ENCODE measurements around the gene CTSF. TPM values are rescaled to one million over a fixed set of nuclear protein-coding genes. Genes with fewer than 3 reads are reported as not detected.

The CTSF gene
- total RNA-seq, 1 experiment from 2014 or later: 0.34 TPM

DNA sequence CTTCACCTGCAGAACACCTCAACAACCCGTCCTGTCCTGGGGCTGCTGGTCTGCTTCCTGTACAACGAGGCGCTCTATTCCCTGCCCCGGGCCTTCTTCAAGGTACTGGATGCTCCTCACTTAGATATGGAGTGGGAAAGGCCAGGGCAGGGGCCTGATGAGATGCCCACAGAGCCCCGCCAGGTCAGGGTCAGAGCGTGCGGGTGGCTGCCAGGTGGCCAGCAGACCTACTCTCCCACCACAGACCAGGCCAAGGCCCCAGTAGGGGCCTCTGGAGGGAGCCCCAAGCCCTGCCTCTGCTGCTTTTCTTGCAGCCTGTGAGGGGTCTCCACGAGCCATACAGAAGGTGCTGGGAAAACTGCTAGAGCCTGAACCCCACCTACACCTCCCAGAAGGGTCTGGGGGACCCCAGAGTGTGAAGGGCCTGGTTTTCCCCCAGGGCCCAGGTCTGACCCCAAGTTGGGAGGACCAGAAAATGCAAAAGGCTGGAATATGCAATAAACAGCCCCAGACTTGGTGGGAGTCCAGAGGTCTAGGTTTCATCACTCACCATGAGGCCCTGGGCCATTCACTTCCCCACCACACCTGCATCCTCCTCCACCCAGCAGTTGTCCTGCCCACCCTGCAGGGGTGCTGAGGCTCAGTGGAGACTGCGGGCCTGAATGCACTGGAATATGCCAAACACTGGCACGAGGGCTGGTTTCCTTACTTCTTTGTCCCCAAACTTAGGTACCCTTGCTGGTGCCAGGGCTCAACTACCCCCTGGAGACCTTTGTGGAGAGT, 37.3 kb downstream of the CTSF start:
- no peak overlapping the region for H3K27ac ChIP-seq (ENCODE audit: low read depth, low read length)
- H4K20me1 ChIP-seq (ENCODE audit: insufficient read depth): no peaks in the 10 kb centered on the region
- H3K9me2 ChIP-seq (ENCODE audit: insufficient read depth): no peaks in the 10 kb centered on the region
- BruUV-seq (replicated peaks): no TSS peak
- no peak overlapping the region for H2AFZ ChIP-seq (ENCODE audit: low read depth, low read length, poor library complexity, severe bottlenecking)
- RAD21 ChIA-PET (ENCODE audit: low non-redundant PET in 1 of 2, low total read pairs in 2 of 2, uncharacterized antibody in 2 of 2, unreplicated experiment in 2 of 2): no interaction called here
- H3K9me3 ChIP-seq (ENCODE audit: control insufficient read depth in 1 of 2, insufficient read depth in 1 of 2, low read depth in 1 of 2, low read length in 2 of 2): no peaks in the 10 kb centered on the region
- H3K79me2 ChIP-seq (ENCODE audit: insufficient read depth, low read length): no peaks in the 10 kb centered on the region
- H3K4me1 ChIP-seq (ENCODE audit: control insufficient read depth in 1 of 2, insufficient read depth in 2 of 2, low read length in 2 of 2): no peaks in the 10 kb centered on the region
- H3K36me3 ChIP-seq (ENCODE audit: control insufficient read depth in 1 of 2, insufficient read depth in 2 of 2, low read length in 2 of 2): no peaks in the 10 kb centered on the region; a peak in 1 of 4 replicates
- POLR2A ChIA-PET: no interaction called here
- no peak overlapping the region for H3K9ac ChIP-seq (ENCODE audit: low read length)
- no peak overlapping the region for H3K4me2 ChIP-seq (ENCODE audit: low read length)
- intact Hi-C loops (cut with micrococcal nuclease): no loop called here
- CTCF ChIA-PET: no interaction called here
- DNase-seq (ENCODE audit: low read depth, low spot score) (no peak), ATAC-seq (no peak; the same call in 1 of the 2 replicates)
- TF ChIP-seq, protein P1, sequence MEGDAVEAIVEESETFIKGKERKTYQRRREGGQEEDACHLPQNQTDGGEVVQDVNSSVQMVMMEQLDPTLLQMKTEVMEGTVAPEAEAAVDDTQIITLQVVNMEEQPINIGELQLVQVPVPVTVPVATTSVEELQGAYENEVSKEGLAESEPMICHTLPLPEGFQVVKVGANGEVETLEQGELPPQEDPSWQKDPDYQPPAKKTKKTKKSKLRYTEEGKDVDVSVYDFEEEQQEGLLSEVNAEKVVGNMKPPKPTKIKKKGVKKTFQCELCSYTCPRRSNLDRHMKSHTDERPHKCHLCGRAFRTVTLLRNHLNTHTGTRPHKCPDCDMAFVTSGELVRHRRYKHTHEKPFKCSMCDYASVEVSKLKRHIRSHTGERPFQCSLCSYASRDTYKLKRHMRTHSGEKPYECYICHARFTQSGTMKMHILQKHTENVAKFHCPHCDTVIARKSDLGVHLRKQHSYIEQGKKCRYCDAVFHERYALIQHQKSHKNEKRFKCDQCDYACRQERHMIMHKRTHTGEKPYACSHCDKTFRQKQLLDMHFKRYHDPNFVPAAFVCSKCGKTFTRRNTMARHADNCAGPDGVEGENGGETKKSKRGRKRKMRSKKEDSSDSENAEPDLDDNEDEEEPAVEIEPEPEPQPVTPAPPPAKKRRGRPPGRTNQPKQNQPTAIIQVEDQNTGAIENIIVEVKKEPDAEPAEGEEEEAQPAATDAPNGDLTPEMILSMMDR (IDR thresholded peaks at IDR 0.05 in 2 of 3, conservative IDR thresholded peaks at IDR 0.05 in 1 of 3; ENCODE audit: borderline replicate concordance in 1 of 3, insufficient read depth in 1 of 3, low read depth in 2 of 3, low read length in 2 of 3): no peak
- TF ChIP-seq EZH2phosphoT487 (IDR thresholded peaks at IDR 0.05; ENCODE audit: borderline replicate concordance) (no peak), YY1 (IDR thresholded peaks at IDR 0.05; ENCODE audit: extremely low read depth, insufficient replicate concordance, low read depth, low read length) (no peak), ELF1 (IDR thresholded peaks at IDR 0.05; ENCODE audit: borderline replicate concordance, low read depth) (no peak), TCF7L2 (IDR thresholded peaks at IDR 0.05; ENCODE audit: borderline replicate concordance, extremely low read depth, insufficient read depth, insufficient read length) (no peak), SP1 (IDR thresholded peaks at IDR 0.05; ENCODE audit: low read depth) (no peak), CEBPB (IDR thresholded peaks at IDR 0.05; ENCODE audit: low read depth) (no peak), EGR1 (IDR thresholded peaks at IDR 0.05; ENCODE audit: low read depth) (no peak), EZH2 (IDR thresholded peaks at IDR 0.05) (no peak), POLR2A (IDR thresholded peaks at IDR 0.05; ENCODE audit: borderline replicate concordance, extremely low read depth, insufficient read depth, insufficient read length) (no peak), FOSL1 (IDR thresholded peaks at IDR 0.05; ENCODE audit: low read depth) (no peak)
- TF ChIP-seq, protein P2, sequence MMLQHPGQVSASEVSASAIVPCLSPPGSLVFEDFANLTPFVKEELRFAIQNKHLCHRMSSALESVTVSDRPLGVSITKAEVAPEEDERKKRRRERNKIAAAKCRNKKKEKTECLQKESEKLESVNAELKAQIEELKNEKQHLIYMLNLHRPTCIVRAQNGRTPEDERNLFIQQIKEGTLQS (IDR thresholded peaks at IDR 0.05): no peak
- TF ChIP-seq, protein P3, sequence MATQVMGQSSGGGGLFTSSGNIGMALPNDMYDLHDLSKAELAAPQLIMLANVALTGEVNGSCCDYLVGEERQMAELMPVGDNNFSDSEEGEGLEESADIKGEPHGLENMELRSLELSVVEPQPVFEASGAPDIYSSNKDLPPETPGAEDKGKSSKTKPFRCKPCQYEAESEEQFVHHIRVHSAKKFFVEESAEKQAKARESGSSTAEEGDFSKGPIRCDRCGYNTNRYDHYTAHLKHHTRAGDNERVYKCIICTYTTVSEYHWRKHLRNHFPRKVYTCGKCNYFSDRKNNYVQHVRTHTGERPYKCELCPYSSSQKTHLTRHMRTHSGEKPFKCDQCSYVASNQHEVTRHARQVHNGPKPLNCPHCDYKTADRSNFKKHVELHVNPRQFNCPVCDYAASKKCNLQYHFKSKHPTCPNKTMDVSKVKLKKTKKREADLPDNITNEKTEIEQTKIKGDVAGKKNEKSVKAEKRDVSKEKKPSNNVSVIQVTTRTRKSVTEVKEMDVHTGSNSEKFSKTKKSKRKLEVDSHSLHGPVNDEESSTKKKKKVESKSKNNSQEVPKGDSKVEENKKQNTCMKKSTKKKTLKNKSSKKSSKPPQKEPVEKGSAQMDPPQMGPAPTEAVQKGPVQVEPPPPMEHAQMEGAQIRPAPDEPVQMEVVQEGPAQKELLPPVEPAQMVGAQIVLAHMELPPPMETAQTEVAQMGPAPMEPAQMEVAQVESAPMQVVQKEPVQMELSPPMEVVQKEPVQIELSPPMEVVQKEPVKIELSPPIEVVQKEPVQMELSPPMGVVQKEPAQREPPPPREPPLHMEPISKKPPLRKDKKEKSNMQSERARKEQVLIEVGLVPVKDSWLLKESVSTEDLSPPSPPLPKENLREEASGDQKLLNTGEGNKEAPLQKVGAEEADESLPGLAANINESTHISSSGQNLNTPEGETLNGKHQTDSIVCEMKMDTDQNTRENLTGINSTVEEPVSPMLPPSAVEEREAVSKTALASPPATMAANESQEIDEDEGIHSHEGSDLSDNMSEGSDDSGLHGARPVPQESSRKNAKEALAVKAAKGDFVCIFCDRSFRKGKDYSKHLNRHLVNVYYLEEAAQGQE (IDR thresholded peaks at IDR 0.05; ENCODE audit: low read depth): no peak
- TF ChIP-seq, protein P4, sequence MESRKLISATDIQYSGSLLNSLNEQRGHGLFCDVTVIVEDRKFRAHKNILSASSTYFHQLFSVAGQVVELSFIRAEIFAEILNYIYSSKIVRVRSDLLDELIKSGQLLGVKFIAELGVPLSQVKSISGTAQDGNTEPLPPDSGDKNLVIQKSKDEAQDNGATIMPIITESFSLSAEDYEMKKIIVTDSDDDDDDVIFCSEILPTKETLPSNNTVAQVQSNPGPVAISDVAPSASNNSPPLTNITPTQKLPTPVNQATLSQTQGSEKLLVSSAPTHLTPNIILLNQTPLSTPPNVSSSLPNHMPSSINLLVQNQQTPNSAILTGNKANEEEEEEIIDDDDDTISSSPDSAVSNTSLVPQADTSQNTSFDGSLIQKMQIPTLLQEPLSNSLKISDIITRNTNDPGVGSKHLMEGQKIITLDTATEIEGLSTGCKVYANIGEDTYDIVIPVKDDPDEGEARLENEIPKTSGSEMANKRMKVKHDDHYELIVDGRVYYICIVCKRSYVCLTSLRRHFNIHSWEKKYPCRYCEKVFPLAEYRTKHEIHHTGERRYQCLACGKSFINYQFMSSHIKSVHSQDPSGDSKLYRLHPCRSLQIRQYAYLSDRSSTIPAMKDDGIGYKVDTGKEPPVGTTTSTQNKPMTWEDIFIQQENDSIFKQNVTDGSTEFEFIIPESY (IDR thresholded peaks at IDR 0.05; ENCODE audit: extremely low read depth, insufficient replicate concordance, low read length): no peak
- H3K4me3 ChIP-seq (replicated peaks in 1 of 2; ENCODE audit: low read depth in 1 of 2, low read length in 2 of 2): no peak overlapping the region
- H3K27me3 ChIP-seq (ENCODE audit: insufficient read depth, low read length): no peaks in the 10 kb centered on the region

All from HCT116 (cell line).